ENCODE data around the gene ZNF550. TPM values are rescaled to one million over a fixed set of nuclear protein-coding genes. Genes with fewer than 3 reads are reported as not detected.
A peak's percentile ranks its signal among the peaks of the same experiment; 100 is the strongest.

Gene ZNF550
- total RNA-seq (15.3 TPM), polyA plus RNA-seq (7.2 TPM)

DNA sequence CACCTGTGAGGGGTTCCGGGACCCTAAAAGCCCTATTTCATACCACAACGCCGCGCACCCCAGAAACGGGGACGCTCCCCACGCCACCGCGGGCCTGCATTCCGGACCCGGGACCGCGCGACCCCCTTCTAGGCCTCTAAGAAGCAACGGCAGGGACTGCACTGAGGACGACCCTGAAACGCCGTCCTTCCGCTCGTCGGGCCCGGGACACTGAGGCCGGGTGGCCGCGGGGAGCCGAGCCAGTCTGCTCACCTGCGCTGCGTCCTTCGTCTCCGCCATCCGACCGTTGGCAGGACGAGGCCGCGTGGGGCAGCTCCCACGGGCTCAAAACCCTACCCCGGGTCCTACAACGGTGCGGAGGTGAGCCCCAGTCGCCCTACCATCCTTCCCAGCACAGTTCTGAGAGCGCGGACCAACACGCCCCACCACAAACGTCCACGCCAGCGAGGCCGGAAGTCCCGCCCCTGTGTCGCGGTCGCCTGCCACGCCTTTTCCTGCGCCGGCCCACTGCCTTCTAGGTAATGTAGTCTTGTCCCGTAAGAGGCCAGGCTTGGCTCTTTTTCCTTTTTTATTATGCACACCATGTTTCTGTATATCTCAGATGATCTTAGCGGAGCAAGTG lies at the start of gene ZNF550:
Gene ZNF550 (minus strand): TSS at position 460 of the 622 bp plus-strand sequence. CDS start 181 bp downstream, at position 279.
- Histone ChIP-seq H3K36me3 (ENCODE audit: insufficient read depth) (no peaks in the 10 kb centered on the region), H3K27ac (ENCODE audit: low read depth) (no peak within 1 kb of the TSS), H3K4me1 (ENCODE audit: insufficient read depth) (no peaks in the 10 kb centered on the region), H3K4me3 (ENCODE audit: low read depth, low read length) (peak within 1 kb of the TSS; percentile 87)
- WGBS = under 1% methylated on average over 56 of the region's 56 CpGs
- peak; percentile 78 for DNase-seq (ENCODE audit: extremely low spot score)

DNA sequence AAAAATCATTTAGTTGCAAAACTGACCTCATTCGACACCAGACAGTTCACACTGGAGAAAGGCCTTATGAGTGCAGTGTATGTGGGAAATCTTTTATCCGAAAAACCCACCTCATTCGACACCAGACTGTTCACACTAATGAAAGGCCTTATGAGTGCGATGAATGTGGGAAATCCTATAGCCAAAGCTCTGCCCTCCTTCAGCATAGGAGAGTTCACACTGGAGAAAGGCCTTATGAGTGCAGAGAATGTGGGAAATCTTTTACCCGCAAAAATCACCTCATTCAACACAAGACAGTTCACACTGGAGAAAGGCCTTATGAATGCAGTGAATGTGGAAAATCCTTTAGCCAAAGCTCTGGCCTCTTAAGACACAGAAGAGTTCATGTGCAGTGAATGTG lies 47.3 kb upstream of the ZNF550 start:
- Histone ChIP-seq H3K27ac (ENCODE audit: low read depth) (no peak overlapping the region), H3K36me3 (ENCODE audit: insufficient read depth) (peaks cover 4% of the 10 kb centered on the region), H3K4me3 (ENCODE audit: low read depth, low read length) (no peak overlapping the region), H3K4me1 (ENCODE audit: insufficient read depth) (no peaks in the 10 kb centered on the region)
- no peak for DNase-seq (ENCODE audit: extremely low spot score)
- 98% methylated on average over 5 of the region's 5 CpGs for WGBS

DNA sequence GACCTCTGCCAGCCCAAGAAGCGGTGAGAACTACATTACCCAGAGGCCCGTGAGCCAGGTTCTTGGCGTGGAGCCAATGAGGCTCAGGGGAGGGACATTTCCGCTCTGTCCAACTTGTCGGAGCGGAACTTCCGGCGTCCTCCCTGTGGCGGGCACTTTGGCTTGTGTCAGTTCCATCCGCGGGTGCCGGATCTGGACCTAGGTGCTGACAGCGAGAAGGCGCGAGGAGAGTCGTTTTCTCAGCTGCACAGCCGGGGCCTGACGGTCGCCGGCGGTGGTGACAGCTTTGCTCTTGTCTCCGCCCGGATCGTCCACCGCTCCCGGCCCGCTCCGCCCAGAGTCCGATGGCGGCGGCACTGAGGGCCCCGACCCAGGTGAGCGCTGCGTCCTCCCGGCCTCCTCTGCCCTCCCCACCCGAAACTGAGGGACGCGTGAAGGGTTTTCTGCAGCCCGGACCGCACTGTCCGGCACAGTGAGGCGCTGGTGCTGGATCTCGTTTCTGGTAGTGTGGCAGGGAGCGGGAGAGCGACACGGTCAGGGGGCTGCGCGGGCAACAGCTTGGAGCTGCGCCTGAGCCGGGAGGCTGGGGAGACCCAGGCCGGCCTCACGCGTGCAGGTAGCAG lies 40.2 kb upstream of the ZNF550 start, which contains the start of gene ZNF530:
Gene ZNF530 (plus strand): TSS at position 125 of the 623 bp plus-strand sequence. CDS start 4,461 bp downstream, outside the sequence.
- WGBS = under 1% methylated on average over 53 of the region's 53 CpGs
- no peaks in the 10 kb centered on the region for H3K4me1 ChIP-seq (ENCODE audit: insufficient read depth)
- peak within 1 kb of the TSS; percentile 62 for H3K4me3 ChIP-seq (ENCODE audit: low read depth, low read length)
- H3K27ac ChIP-seq (ENCODE audit: low read depth) = no peak within 1 kb of the TSS
- H3K36me3 ChIP-seq (ENCODE audit: insufficient read depth) = peaks cover 2% of the 10 kb centered on the region
- peak; percentile 80 for DNase-seq (ENCODE audit: extremely low spot score)

DNA sequence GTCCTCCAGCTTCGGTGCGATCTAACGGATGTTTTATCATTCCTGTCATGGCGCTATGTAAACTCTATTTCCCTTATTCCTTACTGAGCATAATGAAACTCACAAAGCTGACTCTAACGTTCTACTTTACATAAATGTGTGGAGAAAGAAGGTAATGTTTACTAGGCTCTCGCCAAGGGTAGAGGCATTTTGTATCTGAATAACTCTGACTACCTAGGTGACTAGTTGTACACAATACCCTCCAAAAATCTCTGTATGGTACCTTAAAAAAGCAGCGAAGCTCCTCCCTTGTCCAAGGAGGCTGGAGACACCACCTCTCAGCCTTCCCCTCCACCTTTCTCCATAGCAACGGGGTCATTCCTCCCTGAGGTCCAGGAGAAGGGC lies 39.7 kb upstream of the ZNF550 start:
- no peaks in the 10 kb centered on the region for H3K36me3 ChIP-seq (ENCODE audit: insufficient read depth)
- no peak overlapping the region for H3K27ac ChIP-seq (ENCODE audit: low read depth)
- 53% methylated on average over 8 of the region's 8 CpGs for WGBS
- H3K4me3 ChIP-seq (ENCODE audit: low read depth, low read length) = peak overlapping the region; percentile 62
- no peaks in the 10 kb centered on the region for H3K4me1 ChIP-seq (ENCODE audit: insufficient read depth)
- DNase-seq (ENCODE audit: extremely low spot score) = no peak

DNA sequence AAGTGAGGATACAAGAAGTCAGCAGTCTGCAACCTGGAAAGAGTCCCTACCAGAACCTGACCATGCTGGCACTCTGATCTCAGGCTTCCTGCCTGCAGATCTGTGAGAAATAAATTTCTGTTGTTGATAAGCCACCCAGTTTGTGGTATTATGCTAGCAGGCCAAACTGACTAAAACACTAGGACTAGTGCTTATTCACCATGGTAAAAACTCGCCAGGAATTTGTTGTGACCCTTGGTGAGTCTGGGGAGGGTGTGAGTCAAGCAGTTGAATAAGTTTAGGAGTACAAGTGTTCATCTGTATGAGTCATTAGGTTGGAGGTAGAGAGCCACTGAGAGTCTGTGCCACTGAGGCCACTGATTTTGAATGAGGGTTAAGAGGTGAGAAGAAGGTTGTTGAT lies 27.9 kb upstream of the ZNF550 start:
- no peak overlapping the region for H3K27ac ChIP-seq (ENCODE audit: low read depth)
- no peak overlapping the region for H3K4me3 ChIP-seq (ENCODE audit: low read depth, low read length)
- H3K4me1 ChIP-seq (ENCODE audit: insufficient read depth) = peaks cover 2% of the 10 kb centered on the region
- 99% methylated on average over 1 of the region's 1 CpG for WGBS
- peaks cover 7% of the 10 kb centered on the region for H3K36me3 ChIP-seq (ENCODE audit: insufficient read depth)
- no peak for DNase-seq (ENCODE audit: extremely low spot score)

DNA sequence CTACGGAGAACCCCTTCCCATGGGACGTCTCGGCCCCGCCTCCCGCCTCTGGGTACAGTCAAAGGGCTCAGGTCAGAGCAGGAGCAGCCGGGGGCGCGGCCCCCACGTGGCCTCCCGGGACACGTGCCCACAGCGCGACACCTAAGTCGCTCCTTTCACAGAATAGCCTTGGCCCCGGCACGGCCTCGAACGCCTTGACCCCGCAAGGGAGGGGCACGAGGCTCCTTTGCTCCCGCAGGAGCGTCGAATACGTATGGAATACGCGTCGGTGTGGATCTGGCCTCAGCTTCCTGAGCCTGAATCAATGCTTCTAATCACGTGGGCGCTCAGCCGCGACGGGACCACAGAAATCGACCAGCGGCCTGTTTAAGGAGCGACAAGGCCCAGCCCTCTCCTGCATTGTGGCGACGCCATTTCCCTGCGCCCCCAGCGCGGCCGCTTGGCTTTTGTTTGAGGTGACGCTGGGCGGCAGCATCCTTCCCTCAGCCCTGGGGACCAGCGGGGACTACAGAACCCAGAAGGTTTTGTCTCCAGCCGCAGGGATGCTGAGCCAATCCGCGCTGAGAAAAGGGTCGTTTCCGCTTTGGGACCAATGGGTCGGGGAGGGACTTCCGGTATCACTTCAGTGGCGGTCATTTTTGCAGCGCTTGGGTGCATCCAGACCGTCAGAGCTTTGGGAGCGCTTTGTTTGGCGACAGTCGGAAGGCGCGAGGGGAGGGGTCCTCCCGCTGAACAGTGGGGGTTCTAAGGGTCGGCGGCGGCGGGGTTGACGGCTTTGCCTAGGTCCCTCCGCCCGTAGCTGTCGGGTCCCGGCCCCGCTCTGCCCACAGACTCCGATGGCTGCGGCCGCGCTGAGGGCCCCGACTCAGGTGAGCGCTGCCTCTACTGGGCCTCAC lies 24.1 kb upstream of the ZNF550 start, which contains the start of gene ZIK1:
Gene ZIK1 (plus strand): TSS at position 625 of the 896 bp plus-strand sequence. CDS start 212 bp downstream, at position 837.
- peaks cover 2% of the 10 kb centered on the region for H3K4me1 ChIP-seq (ENCODE audit: insufficient read depth)
- under 1% methylated on average over 76 of the region's 76 CpGs for WGBS
- peak within 1 kb of the TSS; percentile 58 for H3K4me3 ChIP-seq (ENCODE audit: low read depth, low read length)
- peak; percentile 94 for DNase-seq (ENCODE audit: extremely low spot score)
- peaks cover 2% of the 10 kb centered on the region for H3K36me3 ChIP-seq (ENCODE audit: insufficient read depth)
- no peak within 1 kb of the TSS for H3K27ac ChIP-seq (ENCODE audit: low read depth)

DNA sequence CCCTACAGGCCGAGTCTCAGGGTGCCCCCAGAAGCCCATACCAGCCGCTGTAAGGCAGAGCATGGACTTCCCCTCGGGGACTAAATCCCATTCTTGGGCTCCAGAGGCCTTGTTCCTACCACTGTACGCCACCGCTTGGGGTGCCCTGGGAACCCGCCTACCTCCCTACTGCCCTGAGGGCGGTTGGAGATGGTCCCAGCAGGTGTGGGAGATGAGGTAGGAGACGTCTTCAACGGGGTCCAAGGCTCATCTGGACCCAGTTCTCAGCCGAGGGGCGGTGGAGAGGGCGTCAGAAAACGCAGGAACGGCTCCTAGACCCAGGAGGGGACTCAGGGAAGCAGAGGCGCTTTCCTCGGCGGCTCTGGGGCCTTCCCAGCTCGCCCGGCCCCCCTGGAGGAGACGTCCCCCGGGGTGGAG lies 23.4 kb upstream of the ZNF550 start:
- Histone ChIP-seq H3K27ac (ENCODE audit: low read depth) (no peak overlapping the region), H3K36me3 (ENCODE audit: insufficient read depth) (no peaks in the 10 kb centered on the region), H3K4me1 (ENCODE audit: insufficient read depth) (peaks cover 2% of the 10 kb centered on the region), H3K4me3 (ENCODE audit: low read depth, low read length) (peak overlapping the region; percentile 58)
- DNase-seq (ENCODE audit: extremely low spot score) = no peak
- WGBS = 32% methylated on average over 21 of the region's 21 CpGs

DNA sequence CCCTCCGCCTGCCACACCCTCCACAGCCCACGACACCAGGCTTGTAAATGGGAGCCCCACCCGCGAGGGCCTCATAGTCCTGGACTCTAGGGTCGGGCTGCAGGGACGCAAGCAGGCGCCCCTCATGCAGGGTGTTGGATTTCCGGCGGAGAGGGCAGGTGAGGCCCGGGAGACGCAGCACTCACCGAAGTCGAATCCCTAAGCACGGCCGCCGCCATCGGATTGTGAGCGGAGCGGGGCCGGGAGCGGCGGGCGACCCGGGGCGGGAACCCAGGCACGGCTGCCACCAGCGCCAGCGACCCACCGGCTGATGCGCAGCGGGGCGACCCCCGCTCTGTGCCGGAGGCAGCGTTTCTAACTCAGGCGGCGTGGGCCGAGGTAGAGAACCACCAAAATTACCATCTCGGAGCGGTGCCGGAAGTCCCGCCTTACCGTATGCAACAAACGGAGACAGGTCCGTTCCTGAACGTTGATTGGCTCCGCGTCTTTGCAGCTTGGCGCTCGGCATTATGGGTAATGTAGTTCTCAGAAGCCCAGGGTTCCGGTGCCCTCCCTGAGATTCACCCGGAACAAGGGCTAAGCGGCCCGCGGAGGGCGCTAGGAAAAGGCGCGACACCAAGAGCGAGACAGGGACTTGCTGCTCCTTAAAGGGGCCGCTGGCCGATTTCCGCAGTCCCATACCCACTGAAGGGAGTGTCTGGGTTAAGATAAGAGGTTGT lies 19.0 kb upstream of the ZNF550 start, which contains the start of gene ZNF416:
Gene ZNF416 (minus strand): TSS at position 425 of the 719 bp plus-strand sequence. CDS start 207 bp downstream, at position 218.
- Histone ChIP-seq H3K27ac (ENCODE audit: low read depth) (no peak within 1 kb of the TSS), H3K4me1 (ENCODE audit: insufficient read depth) (peaks cover 2% of the 10 kb centered on the region), H3K4me3 (ENCODE audit: low read depth, low read length) (peak within 1 kb of the TSS; percentile 96), H3K36me3 (ENCODE audit: insufficient read depth) (peaks cover 10% of the 10 kb centered on the region)
- peak; percentile 96 for DNase-seq (ENCODE audit: extremely low spot score)
- WGBS = under 1% methylated on average over 62 of the region's 62 CpGs

DNA sequence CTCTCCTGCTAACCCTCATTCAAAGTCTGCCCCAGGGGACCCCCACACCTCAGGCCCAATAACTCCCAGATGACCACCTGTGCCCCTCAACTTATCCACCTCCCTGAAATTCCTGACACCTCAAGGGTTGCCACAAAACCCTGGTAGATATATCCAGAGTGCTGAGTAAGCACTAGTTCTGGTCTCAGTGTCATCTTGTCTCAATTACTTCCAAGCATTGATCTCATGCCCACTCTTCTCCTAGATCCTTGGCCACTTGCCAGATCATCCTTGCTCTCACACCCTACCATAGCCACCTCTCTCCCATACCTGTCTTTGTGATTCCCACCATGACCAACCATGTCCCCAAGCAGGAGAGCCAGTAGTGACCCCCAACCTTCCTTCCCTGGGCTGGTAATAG lies 17.0 kb upstream of the ZNF550 start:
- no peak for DNase-seq (ENCODE audit: extremely low spot score)
- no peaks in the 10 kb centered on the region for H3K4me1 ChIP-seq (ENCODE audit: insufficient read depth)
- no peak overlapping the region for H3K27ac ChIP-seq (ENCODE audit: low read depth)
- H3K4me3 ChIP-seq (ENCODE audit: low read depth, low read length) = no peak overlapping the region
- peaks cover 15% of the 10 kb centered on the region for H3K36me3 ChIP-seq (ENCODE audit: insufficient read depth)

DNA sequence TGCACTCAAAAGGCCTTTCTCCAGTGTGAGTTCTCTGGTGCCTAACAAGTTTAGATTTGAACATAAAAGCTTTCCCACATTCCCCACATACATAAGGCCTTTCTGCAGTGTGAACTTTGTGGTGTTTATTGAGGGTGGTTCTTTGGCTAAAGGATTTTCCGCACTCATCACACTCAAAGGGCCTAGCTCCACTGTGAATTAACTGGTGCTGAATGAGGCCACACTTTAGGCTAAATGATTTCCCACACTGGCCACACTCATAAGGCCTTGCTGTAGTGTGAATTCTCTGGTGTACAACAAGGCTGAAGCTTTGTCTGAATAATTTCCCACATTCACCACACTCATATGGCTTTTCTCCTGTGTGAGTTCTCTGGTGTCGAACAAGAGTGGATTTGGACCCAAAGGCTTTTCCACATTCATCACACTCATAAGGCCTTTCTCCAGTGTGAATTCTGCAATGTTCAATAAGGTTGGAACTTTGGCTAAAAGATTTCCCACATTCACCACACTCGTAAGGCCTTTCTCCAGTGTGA lies 12.8 kb upstream of the ZNF550 start:
- no peak for DNase-seq (ENCODE audit: extremely low spot score)
- Histone ChIP-seq H3K36me3 (ENCODE audit: insufficient read depth) (peaks cover 15% of the 10 kb centered on the region), H3K27ac (ENCODE audit: low read depth) (no peak overlapping the region), H3K4me3 (ENCODE audit: low read depth, low read length) (no peak overlapping the region), H3K4me1 (ENCODE audit: insufficient read depth) (no peaks in the 10 kb centered on the region)
- WGBS = over 99% methylated on average over 3 of the region's 3 CpGs

DNA sequence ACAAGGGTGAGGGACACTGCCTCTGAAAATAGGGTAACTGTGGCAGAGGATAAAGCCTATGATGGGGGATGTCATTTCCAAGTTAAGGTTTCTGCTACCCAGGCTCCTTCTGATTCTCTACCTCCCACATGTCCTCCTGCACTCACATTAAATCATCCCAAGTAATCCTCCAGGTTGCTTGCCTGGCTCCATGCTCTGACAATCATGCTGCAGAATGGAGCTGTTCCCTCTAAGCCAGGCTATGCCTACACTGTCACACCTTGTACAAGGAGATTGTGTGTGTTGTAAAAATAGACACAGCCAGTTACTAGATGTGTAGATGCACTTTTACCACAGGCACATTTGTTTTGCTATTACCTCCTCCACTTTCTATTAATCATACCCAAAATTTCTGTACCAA lies 11.0 kb upstream of the ZNF550 start:
- no peak for DNase-seq (ENCODE audit: extremely low spot score)
- Histone ChIP-seq H3K27ac (ENCODE audit: low read depth) (no peak overlapping the region), H3K4me3 (ENCODE audit: low read depth, low read length) (no peak overlapping the region), H3K36me3 (ENCODE audit: insufficient read depth) (peaks cover 12% of the 10 kb centered on the region), H3K4me1 (ENCODE audit: insufficient read depth) (no peaks in the 10 kb centered on the region)

DNA sequence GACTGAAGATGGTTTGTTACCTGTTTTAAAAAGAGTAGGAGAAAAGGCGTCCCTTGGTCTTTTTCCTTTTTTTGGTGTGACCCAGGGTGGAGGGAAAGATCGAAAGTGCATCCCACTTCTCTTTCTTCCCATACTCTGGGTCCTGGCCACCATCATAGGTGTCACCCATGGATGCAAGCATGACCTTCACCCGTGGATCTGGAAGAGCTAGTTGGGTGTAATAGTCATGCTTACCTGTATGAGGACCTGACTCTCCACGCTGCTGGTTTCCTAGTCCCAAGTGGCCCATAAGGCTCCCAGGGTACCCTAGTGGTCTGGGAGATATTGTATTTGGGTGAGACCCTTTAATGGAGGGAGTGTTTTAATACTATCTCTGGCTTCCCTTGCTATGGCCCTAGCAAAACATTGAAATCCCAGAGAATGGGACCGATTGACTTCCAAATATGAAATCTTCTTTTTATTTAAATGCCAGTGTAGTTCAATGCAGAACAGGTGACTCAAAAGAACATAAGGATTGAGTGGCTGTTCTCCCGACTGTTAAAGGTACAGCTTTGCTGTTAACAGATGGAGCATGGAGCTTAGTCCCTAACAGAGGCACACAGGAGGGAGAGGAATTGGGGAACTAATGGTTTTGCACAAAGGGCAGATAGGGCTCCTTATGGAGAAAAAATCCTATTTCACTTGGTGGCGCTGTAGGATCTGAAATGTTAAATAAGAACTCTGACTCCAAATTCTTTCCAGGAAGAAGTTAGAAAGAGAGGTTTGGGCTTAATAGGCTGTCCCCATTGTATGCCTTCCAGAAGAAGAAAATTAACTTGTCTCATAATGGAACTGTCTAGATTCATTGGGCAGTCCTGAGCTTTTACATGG lies 7.0 kb upstream of the ZNF550 start:
- no peak for DNase-seq (ENCODE audit: extremely low spot score)
- no peaks in the 10 kb centered on the region for H3K36me3 ChIP-seq (ENCODE audit: insufficient read depth)
- no peak overlapping the region for H3K27ac ChIP-seq (ENCODE audit: low read depth)
- no peak overlapping the region for H3K4me3 ChIP-seq (ENCODE audit: low read depth, low read length)
- H3K4me1 ChIP-seq (ENCODE audit: insufficient read depth) = no peaks in the 10 kb centered on the region
- WGBS = 65% methylated on average over 7 of the region's 7 CpGs
